SU-DHL-6 (cell line): ENCODE measurements around the gene MED15.
"Not testable (repeated sequence)": the region's sequence is repeated elsewhere in the genome, so short reads cannot be mapped to it uniquely, and the experiment has no call there.

Experiments
- H2AFZ ChIP-seq: fragments of 200-600 bp; sonication (generic); 2 replicates; pipeline ENCODE4 v1.6.1; 2014; ENCODE audit warnings: low read depth, mild to moderate bottlenecking, moderate library complexity, mixed read lengths, antibody characterized with exemption, low read length; ENCODE audit not compliant: severe bottlenecking
- H3F3A ChIP-seq: fragments of 200-600 bp; shearing (Covaris generic); 2 replicates; pipeline ENCODE4 v1.6.0; 2016; ENCODE audit warnings: antibody characterized with exemption, mild to moderate bottlenecking; ENCODE audit not compliant: insufficient read depth
- H3K27ac ChIP-seq: fragments of 200-600 bp; sonication (generic); 2 replicates; pipeline ENCODE4 v1.5.1; 2016; ENCODE audit warnings: low read depth, mild to moderate bottlenecking, low read length, moderate library complexity, mixed read lengths
- H3K27me3 ChIP-seq: fragments of 200-600 bp; sonication (generic), shearing (Covaris generic); 2 replicates; pipeline ENCODE4 v1.6.0; 2014; ENCODE audit warnings: mild to moderate bottlenecking, low read length
- H3K36me3 ChIP-seq: fragments of 200-600 bp; sonication (generic); 2 replicates; pipeline ENCODE4 v1.6.1; 2014; ENCODE audit warnings: mild to moderate bottlenecking, low read length, mixed read lengths
- H3K4me2 ChIP-seq: fragments of 300-600, 200-600 bp; shearing (Covaris generic), sonication (generic); 2 replicates; pipeline ENCODE4 v1.6.0; 2014; ENCODE audit warnings: low read length, low read depth, mild to moderate bottlenecking; ENCODE audit not compliant: poor library complexity, severe bottlenecking
- H3K4me3 ChIP-seq: fragments of 200-600 bp; sonication (generic); 2 replicates; pipeline ENCODE4 v1.5.1; 2014; ENCODE audit warnings: antibody characterized with exemption, low read length, mild to moderate bottlenecking, mixed read lengths; ENCODE audit not compliant: insufficient read depth, poor library complexity, severe bottlenecking
- H3K79me2 ChIP-seq: fragments of 200-600 bp; sonication (generic); 2 replicates; pipeline ENCODE4 v1.6.1; 2014; ENCODE audit warnings: mild to moderate bottlenecking, low read length, moderate library complexity; ENCODE audit not compliant: insufficient read depth
- H3K9ac ChIP-seq: fragments of 200-600 bp; sonication (generic); 2 replicates; pipeline ENCODE4 v1.7.0; 2014; ENCODE audit warnings: mild to moderate bottlenecking, low read length
- H3K9me2 ChIP-seq: fragments of 200-600 bp; sonication (generic); replicated peaks from 2 replicates; pipeline ENCODE4 v1.6.1; 2014; ENCODE audit warnings: low read length; ENCODE audit not compliant: insufficient read depth
- H3K9me3 ChIP-seq: fragments of 200-600 bp; sonication (generic); 2 replicates; pipeline ENCODE4 v1.6.1; 2014; ENCODE audit warnings: low read length, mixed read lengths; ENCODE audit not compliant: insufficient read depth
- H4K20me1 ChIP-seq: fragments of 200-600 bp; sonication (generic); 2 replicates; pipeline ENCODE4 v1.6.1; 2014; ENCODE audit warnings: low read depth, mild to moderate bottlenecking, antibody characterized with exemption, low read length, moderate library complexity, mixed read lengths
- EZH2phosphoT487 ChIP-seq: fragments of 200-600 bp; sonication (generic), shearing (Covaris generic); conservative IDR thresholded peaks from 2 replicates; pipeline ENCODE4 v1.6.1; 2018; ENCODE audit warnings: mild to moderate bottlenecking, antibody characterized with exemption, low read length, moderate library complexity, mixed read lengths
- TF ChIP-seq, protein P1 (sequence below): fragments of 200-600 bp; sonication (generic); IDR thresholded peaks from one replicate; pipeline ENCODE4 v1.5.1; 2017; ENCODE audit warnings: antibody characterized with exemption, mild to moderate bottlenecking, low read length, moderate library complexity; ENCODE audit not compliant: insufficient read depth, poor library complexity, severe bottlenecking

Gene MED15

DNA sequence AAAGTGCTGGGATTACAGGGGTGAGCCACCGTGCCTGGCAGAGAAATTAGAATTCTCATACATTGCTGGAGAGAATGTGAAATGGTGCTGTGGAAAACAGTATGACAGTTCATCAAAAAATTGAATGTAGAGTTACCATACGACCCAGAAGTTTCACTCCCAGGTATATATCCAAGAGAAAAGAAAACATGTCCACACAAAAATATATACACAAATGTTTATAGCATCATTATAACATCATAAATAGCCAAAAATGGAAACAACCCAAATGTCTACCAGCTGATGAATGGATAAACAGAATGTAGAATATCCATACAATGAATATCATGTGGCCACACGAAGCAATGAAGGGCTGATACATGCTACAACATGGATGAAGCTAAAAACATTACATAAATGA lies 34.6 kb downstream of the MED15 start:
- Histone ChIP-seq H2AFZ (no peak overlapping the region), H3K79me2 (no peaks in the 10 kb centered on the region), H3K27ac (no peak overlapping the region), H3K9me2 (no peaks in the 10 kb centered on the region), H4K20me1 (no peaks in the 10 kb centered on the region), H3K9me3 (no peaks in the 10 kb centered on the region), H3K4me3 (no peak overlapping the region), H3F3A (no peaks in the 10 kb centered on the region), H3K36me3 (no peaks in the 10 kb centered on the region), H3K4me2 (no peak overlapping the region), H3K27me3 (no peaks in the 10 kb centered on the region), H3K9ac (no peak overlapping the region)
- TF ChIP-seq, protein P1, sequence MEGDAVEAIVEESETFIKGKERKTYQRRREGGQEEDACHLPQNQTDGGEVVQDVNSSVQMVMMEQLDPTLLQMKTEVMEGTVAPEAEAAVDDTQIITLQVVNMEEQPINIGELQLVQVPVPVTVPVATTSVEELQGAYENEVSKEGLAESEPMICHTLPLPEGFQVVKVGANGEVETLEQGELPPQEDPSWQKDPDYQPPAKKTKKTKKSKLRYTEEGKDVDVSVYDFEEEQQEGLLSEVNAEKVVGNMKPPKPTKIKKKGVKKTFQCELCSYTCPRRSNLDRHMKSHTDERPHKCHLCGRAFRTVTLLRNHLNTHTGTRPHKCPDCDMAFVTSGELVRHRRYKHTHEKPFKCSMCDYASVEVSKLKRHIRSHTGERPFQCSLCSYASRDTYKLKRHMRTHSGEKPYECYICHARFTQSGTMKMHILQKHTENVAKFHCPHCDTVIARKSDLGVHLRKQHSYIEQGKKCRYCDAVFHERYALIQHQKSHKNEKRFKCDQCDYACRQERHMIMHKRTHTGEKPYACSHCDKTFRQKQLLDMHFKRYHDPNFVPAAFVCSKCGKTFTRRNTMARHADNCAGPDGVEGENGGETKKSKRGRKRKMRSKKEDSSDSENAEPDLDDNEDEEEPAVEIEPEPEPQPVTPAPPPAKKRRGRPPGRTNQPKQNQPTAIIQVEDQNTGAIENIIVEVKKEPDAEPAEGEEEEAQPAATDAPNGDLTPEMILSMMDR: no peak
- no peak for TF ChIP-seq EZH2phosphoT487

GRCh38 chr22:20542736-20543135 lies 35.3 kb downstream of the MED15 start:
- Histone ChIP-seq H3K9ac (no peak overlapping the region), H3K4me3 (no peak overlapping the region), H3K27me3 (no peaks in the 10 kb centered on the region), H3K9me3 (no peaks in the 10 kb centered on the region), H3F3A (no peaks in the 10 kb centered on the region), H3K36me3 (no peaks in the 10 kb centered on the region), H3K9me2 (no peaks in the 10 kb centered on the region), H4K20me1 (no peaks in the 10 kb centered on the region), H3K27ac (no peak overlapping the region), H3K79me2 (no peaks in the 10 kb centered on the region), H2AFZ (no peak overlapping the region), H3K4me2 (no peak overlapping the region)
- no peak for TF ChIP-seq EZH2phosphoT487
- TF ChIP-seq, protein P1: no peak

DNA sequence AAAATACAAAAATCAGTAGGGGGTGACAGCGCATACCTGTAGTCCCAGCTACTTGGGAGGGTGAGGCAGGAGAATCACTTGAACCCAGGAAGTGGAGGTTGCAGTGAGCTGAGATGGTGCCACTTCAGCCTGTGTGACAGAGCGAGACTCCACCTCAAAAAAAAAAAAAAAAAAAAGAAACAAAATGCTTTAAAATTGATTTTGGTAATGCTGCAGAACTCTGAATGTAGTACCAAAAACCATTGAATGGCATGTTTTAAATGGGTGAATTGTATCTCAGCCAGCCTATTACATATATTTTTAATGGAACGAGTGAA lies 37.9 kb downstream of the MED15 start:
- H3K36me3 ChIP-seq, H2AFZ ChIP-seq, H3K9me2 ChIP-seq, H4K20me1 ChIP-seq, H3K4me3 ChIP-seq, H3K4me2 ChIP-seq, H3K9ac ChIP-seq, H3K79me2 ChIP-seq, H3F3A ChIP-seq, H3K27me3 ChIP-seq, H3K9me3 ChIP-seq, H3K27ac ChIP-seq: not testable (repeated sequence)

DNA sequence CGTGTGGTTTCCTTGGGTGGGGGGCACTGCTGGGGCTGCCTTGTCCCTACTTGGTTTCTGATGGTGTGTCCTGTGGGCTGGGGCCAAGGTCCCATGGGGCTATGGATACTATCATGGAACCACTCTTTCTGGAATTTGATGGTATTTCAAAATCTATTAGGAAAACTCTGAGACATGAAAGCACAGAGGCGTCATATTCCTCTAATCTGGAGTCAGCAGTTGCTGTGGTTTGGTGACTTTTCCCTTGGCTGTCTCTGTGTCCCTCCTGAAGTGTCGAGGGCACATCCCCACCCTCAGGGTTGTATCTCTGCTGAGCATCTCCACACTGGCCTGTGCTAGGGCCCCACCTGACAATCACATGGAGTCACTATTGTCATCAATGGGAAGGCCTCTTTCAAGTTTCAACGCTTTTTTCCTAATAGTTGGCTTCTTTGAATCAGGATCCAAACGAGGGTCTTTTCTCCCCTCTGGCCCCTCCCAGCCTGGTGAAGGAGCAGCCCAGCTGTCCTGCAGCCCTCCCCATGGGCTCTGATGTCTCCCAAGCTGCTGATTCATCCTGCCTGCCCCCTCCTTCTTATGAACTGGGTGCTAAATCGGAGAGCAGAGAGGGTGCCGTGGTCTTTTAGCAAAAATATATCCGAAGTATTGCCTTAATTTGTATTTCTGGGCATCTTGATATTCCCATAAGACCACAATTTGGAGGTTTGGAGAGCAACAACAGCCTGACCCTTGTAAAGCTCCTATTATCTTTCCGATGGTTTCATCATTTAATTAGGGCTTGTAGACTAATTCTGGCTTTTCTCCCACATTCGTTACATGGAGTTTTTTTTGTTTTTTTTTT lies 38.5 kb downstream of the MED15 start:
- Histone ChIP-seq H3F3A (no peaks in the 10 kb centered on the region), H3K9me3 (no peaks in the 10 kb centered on the region), H3K9ac (no peak overlapping the region), H3K4me3 (no peak overlapping the region), H3K27me3 (no peaks in the 10 kb centered on the region), H3K36me3 (no peaks in the 10 kb centered on the region), H2AFZ (no peak overlapping the region), H4K20me1 (no peaks in the 10 kb centered on the region), H3K79me2 (no peaks in the 10 kb centered on the region), H3K4me2 (no peak overlapping the region), H3K27ac (no peak overlapping the region), H3K9me2 (no peaks in the 10 kb centered on the region)
- TF ChIP-seq, protein P1: no peak
- TF ChIP-seq EZH2phosphoT487: no peak
